ENCODE data around the gene EPN2.

The EPN2 gene

GRCh38 chr17:19242323-19242722 lies 5.2 kb downstream of the EPN2 start:
- FAIRE-seq: no peak

- FAIRE-seq: no peak
These were observed 5.8 kb downstream of the EPN2 start for GRCh38 chr17:19242926-19243325.

GRCh38 chr17:19243838-19244237 lies 6.7 kb downstream of the EPN2 start:
- FAIRE-seq: no peak

DNA sequence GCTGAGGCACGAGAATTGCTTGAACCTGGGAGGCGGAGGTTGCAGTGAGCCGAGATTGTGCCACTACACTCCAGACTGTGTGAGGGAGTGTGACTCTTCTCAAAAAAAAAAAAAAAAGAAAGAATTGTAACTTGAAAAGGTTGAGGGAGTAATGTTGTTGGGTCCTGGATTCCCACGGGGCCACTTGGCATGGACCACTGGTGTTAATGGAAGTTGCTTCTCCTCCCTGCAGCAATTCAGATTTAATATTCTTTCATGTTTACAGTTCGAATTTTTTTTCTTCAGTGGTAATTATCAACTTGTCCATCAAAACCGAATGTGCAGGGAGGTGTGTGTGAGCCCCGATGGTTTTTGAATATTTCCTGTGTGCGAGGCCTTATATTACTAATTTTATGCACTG lies 7.2 kb downstream of the EPN2 start:
- no peak for FAIRE-seq

- no peak for FAIRE-seq
These were observed 7.6 kb downstream of the EPN2 start for GRCh38 chr17:19244781-19245180.

DNA sequence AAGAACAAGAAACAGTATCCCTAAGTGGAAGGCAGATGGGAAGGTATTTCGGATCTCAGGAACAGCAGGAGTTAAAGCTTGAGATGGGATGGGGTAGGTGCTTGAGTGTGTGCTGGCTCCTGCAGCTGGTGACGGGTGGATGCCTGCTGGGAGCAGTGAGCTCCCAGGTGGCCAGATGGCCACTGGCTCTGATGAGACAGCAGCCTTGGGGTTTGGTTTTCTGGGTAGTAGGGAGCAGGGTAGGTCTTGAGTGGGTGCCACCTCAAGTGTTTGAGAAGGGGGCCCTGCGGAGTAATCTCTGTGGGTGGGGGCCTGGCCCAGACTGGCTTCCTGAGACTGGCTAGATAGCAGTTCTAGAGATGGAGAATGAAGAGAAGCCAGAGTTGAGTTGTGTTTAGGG lies 10.3 kb downstream of the EPN2 start:
- FAIRE-seq: no peak

GRCh38 chr17:19248151-19248927 lies 11.2 kb downstream of the EPN2 start:
- no peak for FAIRE-seq

- FAIRE-seq: no peak
These were observed 11.9 kb downstream of the EPN2 start for GRCh38 chr17:19248928-19249574.

DNA sequence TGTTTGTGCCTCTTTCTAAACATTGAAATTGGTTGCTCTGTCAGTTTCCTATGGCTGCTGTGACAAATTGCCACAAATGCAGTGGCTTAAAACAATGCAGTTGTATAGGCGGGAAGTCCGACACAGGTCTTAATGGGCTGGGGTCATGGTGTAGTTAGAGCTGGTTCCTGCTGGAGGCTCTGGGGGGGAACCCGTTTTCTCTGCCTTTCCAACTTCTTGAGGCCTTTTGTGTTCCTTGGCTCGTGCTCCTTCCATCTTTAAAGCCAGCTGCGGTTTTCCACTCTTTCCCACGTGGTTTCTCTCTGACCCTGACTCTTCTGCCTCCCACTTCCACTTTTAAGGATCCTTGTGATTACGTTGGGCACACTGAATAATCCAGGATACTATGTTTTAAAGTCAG lies 12.5 kb downstream of the EPN2 start:
- FAIRE-seq: no peak

DNA sequence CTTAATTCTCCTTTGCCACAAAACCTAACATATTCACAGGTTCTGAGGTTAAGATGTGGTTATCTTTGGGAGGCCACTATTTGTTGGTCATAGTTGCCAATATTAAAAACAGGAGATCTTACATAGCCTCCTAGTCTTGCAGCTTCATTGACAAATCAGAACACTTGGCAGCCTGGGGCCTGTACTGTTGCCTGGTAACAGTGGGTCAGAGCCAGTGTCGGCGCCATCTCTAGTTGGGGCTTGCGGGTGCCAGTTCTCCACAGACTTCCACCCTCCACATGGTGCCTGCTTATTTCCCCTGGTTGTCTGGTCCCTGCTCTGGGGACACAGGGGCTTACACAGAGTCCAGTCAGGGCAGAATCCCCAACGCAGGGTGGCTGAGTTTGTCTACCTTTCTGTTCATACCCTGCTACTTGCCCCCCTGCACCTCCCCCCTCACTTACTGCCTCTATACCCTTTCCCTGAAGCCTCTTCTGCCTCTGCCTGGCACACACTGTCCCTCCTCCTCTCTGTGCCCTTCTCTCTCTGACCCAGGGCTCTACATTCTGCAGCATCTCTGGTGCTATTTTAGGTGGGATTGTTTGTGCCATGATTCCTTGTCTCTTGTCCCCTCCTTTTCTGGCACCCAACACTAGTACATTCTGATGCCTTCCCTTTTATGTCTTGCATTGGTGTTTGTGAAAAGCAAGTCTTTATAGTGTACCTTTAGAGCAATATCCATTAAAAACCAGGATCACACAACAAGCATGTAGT lies 13.4 kb downstream of the EPN2 start:
- peak; percentile 95 for FAIRE-seq

GRCh38 chr17:19253112-19253511 lies 15.9 kb downstream of the EPN2 start:
- no peak for FAIRE-seq

- no peak for FAIRE-seq
These were observed 17.5 kb downstream of the EPN2 start for GRCh38 chr17:19254651-19255050.

DNA sequence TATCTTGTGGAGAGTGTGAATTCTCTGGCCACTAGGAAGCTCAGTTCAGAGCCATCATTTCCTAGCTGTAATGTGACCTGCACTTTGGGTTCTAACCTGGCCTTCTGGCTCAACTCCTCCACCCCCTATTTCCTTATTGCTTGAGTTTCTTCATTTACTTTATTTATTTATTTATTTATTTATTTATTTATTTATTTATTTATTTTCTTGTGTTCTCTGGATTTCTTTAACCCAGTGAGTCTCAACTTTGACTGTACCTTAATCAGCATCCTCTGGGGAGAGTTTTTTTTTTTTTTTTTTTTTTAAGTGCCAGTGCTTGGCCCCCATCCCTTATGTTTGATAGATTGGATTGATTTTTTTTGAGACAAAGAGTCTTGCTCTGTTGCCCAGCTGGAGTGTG lies 18.1 kb downstream of the EPN2 start:
- FAIRE-seq: no peak

DNA sequence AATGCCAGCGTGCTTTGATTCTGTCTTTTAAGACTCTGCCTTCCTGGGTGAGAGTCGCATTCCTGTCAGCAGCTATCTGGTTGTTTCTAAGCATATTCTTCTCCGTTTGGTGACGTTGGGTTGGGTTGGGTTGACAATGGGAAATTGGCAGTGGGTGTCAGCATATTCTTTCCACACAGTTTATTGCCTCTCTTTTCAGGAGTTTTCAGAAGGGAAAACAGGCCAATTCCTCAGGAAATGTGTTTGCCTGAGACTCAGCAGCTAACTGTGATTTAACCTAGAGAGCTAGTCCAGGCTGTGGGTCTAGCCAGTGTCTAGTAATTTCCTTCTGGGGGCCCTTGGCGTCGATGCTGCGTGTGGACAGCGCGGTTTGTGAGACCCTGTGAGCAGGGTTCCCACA lies 21.2 kb downstream of the EPN2 start:
- no peak for FAIRE-seq

- no peak for FAIRE-seq
These were observed 23.8 kb downstream of the EPN2 start for GRCh38 chr17:19260958-19261357.

DNA sequence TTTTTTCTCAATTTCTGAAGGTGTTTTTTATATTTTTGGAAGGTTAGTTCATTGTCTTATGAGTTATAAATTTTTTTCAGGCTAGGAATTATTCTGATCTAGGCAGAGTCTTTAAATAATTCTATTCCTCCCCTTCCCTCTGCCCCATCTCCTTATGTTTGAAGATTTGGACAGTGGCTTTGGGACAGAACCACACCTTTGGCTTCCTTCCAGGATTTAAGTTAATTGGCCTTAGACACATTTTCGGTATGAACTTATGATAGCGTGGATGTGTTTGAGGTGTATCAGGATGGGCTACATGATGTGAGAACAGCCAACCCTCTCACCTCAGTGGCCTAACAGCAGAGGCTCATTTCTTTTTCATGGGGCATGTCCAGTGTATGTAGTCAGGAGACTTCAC lies 24.3 kb downstream of the EPN2 start:
- no peak for FAIRE-seq

DNA sequence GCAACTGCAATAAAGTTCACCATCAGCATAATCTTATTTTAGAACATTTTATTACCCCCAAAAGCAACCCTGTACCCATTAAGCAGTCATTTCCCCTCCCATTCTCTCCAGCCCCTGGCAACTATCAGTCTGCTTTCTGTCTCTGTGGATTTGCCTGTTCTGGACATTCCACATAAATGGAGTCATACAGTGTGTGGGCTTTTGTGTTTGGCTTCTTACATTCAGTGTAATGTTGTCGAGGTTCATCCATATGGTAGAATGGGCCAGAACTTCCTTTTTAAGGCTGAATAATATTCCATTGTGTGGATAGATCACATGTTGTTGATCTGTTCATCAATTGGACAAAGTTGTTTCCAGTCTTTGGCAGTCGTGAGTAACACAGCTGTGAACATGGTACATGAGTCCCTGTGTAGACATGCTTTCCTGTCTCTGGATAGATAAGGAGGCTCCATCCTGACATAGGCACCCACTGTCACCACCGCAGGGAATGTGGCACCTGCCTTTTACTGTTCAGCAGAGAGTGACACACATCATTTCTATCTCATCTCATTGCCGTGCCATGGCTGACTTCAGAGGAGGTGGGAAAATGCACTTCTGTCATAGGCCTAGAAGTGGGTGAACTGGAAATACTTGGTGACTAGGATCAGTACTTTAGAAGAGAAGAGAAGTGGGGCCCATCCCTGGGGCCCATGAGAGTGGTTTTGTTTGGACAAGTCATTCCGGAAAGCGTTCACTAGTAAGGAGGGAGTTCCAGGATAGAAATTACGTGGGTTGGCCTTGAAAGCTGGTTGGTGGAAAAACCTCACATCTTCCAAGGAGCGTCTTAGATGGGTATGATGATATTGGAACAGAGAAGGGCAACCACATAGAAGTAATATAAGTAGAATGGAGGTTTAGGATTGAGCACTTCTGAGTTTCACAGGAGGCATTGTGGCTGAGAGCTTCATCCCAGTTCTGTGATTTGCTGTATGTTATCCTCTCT lies 25.8 kb downstream of the EPN2 start:
- no peak for FAIRE-seq

DNA sequence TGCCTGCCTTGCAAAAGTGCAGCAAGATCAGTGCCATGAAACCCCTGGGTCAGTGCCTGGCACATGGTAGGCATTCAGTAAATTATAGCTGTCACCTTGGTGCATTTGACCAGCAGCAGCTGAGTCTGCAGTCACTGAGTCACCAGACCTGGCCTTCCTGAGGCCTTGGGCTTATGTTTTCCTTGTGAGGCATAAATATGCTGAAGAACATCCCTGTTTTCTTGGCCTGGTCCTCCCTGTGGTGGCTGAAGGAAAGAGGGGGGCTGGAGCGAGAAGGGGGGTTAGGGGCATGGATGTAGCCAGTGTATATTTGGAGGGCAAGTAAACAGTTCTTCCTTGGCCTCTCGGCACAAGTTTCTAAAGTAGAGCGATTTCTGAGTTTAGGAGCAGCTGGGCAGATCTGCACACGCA lies 26.5 kb downstream of the EPN2 start:
- FAIRE-seq: no peak

- FAIRE-seq: no peak
These were observed 27.1 kb downstream of the EPN2 start for GRCh38 chr17:19264268-19264667.

GRCh38 chr17:19264681-19265080 lies 27.5 kb downstream of the EPN2 start:
- no peak for FAIRE-seq

GRCh38 chr17:19265755-19266154 lies 28.6 kb downstream of the EPN2 start:
- FAIRE-seq: no peak

- no peak for FAIRE-seq
These were observed 31.4 kb downstream of the EPN2 start for GRCh38 chr17:19268611-19269010.

GRCh38 chr17:19269106-19269505 lies 31.9 kb downstream of the EPN2 start:
- no peak for FAIRE-seq
